MM.1S (cell line): ENCODE data around the gene FSTL1.

Experiments used
- EZH2 ChIP-seq: fragments of 300-600 bp; sonication (generic); optimal IDR thresholded peaks from 2 replicates; pipeline ENCODE3; 2017; ENCODE audit warnings: low read depth, mild to moderate bottlenecking, antibody characterized with exemption, low read length, mixed read lengths
- EZH2phosphoT487 ChIP-seq: fragments of 300-600 bp; sonication (generic); IDR thresholded peaks from 2 replicates; pipeline ENCODE4 v1.6.1; 2018; ENCODE audit warnings: antibody characterized with exemption, low read length

- TF ChIP-seq EZH2, result no peak
- TF ChIP-seq EZH2phosphoT487, result no peak
These were observed 30.4 kb downstream of the FSTL1 start for GRCh38 chr3:120420360-120420759.
